Activated gamma-delta T cell treated with Interleukin-2 at 50 U/mL for 16 hours (primary cell): ENCODE results near the gene STX8.

Source experiments
- DNase-seq: peaks from one replicate; pipeline ENCODE4 v3.0.0-alpha.2; 2020

The STX8 gene

DNA sequence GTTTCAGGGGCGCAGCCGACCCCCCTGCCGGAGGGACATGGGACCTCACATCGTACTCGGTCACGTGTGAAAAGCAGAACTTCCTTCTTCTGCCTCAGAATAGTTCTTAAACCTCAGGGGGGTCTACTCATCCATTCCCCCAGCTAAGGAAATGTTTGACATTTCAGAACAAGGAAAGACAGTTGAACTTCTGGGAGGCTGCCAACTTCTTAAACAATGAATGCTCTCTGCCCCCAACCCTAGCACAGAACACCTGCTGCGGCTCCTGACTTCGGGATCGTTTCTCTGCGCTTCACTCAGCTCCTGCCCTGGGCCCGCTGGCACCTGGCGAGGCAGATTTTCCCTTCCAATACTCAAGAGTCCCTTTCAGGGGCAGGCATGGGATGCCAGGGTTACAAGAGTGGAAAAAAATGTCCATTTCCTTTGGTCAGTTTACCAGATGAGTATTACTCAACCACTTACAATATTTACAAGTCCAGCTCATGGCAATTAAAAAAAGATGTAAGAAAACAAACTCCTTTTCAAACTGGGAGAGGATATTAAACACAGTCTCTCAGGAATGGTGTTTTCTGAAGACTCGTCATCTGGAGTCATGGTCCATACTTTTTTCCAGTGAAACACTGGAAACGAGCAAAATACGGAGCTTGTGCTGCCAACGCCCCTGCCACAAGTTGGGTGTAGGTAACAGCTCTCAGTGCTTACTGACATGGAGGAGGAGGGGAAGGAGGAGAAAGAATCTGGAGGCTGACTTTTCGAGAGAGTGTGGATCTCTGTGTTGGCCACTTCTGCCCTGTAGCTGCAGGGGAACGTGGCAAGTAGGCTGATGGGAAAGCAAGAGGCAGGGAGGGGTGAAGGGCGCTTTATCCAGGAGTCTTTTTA lies 318.6 kb downstream of the STX8 start:
- DNase-seq, result no peak

DNA sequence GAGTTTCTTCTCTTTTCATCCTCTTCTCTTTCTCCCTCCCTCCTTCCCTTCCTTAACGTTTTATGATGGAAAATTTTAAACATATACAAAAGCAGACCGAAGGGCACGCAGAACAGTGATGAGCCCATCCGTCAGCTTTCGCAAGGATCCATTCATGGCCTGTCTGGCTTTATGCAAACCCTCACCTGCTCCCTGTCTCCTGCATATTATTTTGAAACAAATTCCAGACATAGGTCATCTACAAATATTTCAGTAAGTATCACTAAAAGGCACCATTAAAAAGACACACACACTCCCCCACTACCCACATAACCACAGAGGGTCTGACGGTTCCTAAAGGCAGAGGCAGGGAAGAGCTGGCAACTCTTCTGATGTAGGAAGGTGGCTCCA lies 319.3 kb downstream of the STX8 start:
- DNase-seq, result no peak

DNA sequence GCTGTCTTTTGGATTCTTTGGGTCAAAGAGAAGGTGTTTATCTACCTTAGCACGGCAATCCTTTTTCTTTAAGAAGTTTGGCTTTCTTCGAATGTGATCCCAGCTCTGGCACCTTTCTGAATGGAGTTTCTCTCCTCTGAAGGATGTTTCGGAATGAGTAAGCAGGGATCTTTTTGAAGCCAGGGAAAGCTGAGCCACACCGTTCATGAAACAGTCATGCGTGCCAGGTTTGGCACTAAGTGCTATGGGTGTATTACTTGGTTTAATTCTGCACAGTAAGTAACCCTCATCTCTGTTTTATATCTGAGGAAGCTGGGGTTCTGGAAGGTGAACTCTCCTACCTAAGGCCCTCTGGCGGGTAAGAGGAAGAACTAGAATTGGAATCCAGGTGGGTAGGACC lies 319.8 kb downstream of the STX8 start:
- no peak for DNase-seq

DNA sequence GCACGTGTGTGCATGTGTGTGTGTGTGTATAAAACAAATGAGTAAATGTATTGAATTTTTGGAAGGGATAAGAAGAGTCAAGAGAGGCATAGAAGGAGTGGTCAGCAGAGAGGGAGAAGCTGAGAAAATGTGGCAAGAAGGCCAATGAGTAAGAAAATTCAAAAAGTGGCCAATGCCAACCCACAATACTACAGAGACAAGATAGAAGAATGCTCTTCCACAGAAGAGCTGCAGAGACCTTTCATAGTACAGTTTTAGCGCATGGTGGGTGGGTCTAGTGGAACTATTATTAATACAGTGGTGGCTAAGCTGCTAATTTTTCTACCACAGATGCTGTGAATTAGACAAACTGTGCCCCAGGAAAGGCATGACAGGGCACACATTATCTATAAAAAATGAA lies 320.8 kb downstream of the STX8 start:
- no peak for DNase-seq

DNA sequence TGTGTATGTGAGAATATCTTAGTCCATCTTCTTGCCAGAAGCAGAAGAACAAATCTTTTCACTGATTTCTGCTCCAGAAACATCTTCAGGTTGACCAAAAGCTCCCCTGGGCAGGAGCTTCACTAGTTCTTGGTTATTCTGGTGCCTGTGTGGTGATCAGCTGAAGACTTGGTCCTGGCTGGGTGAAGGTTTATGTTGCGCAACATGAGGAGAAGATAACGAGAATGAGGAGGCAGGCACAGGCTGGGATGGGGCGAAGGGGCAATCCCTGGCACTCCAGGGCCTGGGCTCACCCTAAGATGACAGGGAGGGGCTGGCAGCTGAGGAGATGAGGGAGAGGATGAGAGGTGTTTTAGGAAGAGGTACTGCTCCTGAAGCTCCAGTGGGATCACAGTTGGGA lies 322.3 kb downstream of the STX8 start:
- DNase-seq, result no peak

DNA sequence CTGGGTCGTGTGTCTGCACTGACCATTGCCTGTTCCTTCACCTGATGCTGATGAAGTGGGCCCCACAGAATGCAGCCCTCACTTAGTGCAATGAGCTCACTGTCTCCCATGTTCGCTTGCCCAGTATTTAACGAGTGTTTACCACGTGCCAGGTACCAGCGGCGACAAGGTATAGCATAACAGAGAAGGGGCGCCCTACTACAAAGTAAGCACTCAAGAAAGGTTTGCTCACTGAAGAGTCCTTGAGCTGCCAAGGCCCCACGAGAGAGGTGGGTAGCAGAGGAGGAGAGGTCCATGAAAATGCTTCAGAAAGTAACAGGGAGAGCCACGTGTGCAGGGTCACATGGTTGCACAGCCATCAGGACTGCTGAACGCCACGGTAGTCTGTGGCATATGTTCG lies 324.3 kb downstream of the STX8 start:
- DNase-seq, result no peak

DNA sequence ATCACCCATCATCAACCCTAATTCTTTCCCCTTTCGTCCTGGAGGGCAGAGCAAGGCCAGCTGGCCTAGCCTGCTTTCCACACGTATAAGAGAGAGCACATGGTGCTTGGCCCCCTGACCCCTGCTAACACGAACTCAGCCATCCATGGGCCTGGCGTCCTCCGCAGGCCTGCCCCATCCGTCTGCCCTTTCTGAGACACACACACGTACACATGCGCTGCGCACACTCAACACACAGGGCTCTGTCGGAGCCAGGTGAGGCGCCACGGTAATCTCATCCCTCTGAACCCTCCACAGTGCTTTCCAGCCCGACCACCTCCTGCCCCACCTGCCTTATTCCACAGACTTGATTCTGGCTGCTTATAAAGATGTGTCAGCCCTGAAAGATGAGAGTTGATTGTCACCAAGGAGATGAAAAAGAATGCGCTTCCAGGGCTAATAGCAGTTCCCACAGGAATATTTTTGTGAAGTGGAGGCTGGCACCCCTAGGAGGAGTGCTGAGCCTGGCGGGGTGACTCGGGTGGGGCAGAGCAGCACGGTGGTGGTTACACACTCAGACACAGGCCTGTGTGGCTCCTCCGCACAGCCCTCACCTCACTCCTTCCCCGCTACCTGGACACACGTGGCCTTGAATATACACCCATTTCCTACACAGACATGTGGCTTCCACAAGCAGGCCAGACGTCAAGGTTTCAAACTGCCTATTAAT lies 326.2 kb downstream of the STX8 start:
- no peak for DNase-seq

DNA sequence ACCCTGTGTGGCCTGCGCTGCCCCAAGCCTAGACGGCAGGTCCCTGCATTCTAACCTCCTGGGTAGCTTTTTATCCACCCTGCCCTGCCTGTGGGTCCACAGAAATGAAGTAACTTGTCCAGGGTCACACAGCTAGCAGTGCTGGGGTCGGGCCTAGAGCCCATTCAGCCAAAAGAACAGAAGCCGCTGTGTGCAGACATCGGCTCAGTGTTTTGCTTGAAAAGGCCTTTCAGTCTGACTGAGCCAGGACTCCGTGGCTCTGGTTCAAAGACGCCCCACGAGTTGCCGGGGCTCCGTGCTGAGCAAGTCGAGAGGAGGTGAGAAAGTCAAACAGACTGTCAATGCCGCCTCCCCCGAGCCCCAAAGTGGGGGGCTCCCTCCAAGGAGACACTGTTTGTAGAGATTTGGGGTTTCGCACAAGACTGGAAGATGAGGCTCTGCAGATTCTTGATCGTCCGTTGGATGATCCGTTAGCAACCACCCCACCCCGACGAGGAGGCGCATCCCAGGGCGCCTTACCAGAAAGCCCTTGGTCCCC lies 328.1 kb downstream of the STX8 start:
- no peak for DNase-seq

DNA sequence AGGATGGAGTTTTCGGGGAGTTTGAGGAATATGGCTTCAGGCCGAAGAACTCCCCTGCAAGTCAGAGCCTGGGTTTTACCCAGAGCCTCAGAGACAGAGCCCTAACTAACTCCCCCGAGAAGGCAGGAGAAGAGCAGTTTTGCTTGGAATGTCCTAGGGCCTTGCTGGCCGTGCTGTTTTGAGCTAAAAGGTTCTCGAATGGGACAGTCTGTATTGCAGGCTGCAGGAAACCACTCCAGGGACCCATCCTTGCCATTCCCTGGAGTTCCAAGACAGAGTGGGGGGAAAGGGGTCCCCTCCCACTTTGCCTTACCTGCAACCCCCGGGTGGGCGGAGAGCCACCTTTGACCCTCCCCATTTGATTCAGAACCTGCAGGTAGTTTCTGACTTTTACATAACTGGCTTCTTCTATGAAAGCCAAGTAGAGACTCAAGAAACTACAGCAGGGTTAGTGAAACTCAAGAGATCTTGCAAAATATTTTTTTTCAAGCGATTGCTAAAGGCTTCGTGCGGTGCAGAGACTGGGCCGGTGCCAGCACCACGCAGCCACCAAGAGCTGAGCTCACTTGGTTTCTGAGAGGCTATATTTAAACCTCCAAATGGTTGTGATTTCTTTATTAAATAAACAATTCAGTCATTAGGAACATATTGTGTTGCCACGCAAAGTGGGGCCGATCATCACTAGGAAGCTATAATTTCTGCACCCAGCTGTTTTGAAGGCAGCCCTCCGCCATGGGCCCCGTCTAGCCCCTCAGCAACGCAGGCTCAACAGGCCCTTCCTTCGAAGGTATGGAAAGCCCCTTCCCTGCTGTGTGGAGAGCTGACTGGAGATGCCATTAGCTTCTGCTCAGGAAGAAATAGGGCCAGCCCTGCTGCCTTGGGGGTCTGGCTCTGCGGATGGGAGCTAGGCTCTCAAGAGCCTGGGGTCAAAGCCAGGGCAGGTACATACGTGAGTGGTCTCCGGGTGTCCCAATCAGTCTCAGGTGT lies 331.3 kb downstream of the STX8 start:
- DNase-seq, result no peak

DNA sequence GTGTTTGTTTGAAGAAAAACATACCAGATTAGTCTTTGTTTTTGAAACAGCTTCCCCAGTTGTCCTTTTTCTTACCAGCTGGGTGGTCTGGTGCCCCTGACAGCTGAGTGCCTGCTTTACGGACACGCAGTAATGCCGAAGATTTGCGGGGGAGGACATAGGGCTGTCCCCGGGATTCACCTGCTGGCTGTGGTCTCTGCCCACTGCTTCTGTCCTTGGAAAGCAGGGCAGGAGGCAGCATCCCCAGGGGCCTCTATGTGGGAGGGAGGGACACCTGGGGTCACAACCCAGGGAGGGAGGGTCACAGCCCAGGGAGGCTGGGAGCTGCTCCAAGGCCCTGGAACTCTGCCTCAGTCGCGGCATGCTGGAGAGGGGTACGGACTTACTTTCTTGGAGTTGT lies 332.6 kb downstream of the STX8 start:
- no peak for DNase-seq

DNA sequence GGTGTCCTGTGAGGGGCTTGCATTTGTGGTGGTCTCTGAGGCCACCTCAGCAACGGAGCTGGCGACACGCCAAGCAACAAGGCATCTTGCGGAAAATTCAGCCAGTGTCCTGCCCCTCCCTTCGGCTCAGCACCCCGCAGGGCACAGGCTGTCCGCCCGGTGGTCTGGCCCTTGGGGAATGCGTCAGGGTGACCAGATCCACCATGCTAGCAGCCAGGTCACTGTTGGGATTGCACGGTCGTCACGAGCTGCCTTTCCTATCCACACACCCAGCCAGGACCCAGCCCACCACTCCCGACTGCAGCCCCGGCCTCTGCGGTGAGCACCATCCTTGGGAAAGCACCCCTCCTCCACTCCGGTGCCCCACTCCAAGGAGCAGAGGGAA lies 333.1 kb downstream of the STX8 start:
- no peak for DNase-seq

DNA sequence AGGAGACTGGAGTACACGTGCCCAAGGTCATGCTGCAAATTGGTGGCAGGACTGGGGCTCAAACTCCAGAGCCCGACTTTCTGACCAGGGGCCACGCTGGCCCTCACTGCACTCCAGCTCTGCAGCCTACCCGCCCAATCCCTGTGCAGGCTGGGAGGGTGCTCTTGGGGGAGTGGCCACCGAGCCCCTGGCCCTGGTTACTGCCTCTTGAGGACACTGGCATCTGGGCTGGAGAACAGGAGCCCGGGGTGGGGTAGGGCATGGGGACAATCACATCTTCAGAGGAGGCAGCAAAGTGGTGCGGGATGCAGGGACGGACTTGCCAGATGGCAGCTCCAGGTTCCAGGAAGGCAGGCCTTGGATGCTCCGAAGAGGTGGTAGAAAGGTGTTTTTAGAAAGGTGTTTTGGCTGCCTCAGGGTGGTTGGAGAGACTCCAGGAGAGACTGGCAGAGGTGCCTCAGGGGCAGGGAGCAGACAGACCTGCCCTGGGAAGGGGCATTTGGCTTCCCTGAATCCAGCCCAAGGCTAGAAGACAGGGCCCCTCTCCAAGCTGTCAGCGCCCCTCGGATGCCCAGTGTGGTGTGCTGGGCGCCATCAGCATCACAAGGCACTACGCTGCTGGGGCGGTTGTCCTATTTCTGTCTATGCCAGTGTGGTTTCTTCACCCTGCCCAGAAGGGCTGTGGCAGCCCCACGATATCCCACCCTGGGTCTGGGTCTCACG lies 333.7 kb downstream of the STX8 start:
- no peak for DNase-seq

DNA sequence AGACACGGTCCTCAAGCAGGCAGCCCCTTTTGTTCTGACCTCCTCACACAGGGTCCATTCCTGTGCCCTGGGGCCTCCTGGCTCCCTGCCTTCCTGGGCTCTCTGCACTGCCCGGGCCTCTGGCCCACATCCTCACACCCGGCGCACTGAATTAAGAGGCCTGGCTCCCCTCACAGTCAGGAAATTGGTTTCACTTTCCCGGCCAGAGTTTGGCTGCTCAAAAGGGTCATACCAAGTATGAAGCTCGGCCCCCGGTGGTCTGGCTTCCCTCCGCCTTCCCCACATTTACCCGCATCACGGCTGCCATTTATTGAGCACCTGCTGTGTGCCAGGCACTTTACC lies 334.3 kb downstream of the STX8 start:
- no peak for DNase-seq

DNA sequence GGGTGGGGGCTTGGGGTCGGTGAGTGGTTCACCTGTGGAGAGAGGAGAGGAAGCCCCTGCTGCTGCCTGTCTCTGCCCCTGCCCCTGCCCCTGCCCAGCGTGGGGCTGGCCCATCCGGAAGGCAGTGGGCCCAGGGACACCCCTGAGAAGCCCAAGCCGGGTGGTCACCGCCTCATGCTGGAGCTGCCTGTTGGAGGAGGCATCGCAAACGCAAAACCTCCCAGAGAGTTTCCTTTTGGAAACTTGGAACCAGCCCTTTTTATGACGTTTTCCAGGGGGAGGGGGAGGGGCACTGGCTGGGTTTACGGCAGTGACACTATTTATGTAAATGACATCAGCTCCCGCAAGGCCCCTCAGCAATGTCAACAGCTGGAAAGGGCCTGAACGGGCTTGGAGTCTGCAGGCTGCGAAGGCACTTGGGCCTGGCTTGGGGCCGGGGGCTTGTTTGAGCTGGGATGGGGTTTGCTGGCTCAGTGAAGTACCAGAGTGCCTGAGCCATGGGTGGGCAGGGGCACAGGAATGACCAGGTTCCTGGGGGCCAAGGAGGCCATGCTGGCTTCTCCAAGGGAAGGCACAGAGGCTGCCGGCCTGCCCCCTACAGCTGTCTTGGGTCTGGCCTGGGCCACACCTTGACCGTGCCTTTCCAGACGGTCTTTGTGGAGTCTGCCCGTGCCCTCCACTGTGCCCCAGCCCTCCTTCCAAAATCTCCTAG lies 334.8 kb downstream of the STX8 start:
- DNase-seq, result no peak

DNA sequence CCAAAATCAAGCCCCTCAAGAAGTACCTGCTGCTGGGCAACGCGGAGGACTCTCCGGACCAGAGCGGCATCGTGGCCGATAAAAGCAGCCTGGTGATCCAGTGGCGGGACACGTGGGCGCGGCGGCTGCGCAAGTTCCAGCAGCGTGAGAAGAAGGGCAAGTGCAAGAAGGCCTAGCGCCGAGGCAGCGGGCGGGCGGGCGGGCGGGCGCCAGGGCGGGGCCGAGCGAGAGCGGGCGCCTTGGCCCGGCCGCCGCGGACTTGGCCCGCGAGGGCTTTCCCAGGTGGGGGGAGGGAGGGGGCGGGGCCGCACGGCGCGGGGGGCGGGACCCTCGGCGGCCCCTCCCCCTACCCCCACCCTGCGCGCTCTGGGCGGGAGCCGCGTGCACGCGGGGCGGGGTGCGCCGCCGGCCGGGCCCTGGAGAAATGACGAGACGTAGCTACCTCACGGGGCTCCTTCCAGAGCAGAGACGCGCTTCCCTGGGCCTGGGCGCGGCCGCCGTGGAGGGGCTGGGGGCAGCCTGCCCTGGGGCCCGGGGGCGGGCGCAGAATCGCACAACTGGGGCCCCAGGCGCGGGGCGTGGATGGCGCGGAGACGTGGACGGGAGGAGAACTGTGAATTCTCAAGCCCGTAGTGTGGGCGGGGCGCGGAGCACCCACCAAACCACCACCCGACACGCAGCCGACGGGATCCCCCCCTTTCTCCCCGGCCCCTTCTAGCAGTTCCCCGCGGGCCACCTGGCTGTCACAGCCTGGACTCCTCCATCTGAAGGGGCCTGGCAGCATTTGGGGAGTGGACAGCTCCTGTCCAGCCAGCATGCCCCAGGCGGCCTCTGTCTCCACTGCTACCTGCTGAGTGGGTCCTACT lies 335.6 kb downstream of the STX8 start:
- DNase-seq, result peak; percentile 57

DNA sequence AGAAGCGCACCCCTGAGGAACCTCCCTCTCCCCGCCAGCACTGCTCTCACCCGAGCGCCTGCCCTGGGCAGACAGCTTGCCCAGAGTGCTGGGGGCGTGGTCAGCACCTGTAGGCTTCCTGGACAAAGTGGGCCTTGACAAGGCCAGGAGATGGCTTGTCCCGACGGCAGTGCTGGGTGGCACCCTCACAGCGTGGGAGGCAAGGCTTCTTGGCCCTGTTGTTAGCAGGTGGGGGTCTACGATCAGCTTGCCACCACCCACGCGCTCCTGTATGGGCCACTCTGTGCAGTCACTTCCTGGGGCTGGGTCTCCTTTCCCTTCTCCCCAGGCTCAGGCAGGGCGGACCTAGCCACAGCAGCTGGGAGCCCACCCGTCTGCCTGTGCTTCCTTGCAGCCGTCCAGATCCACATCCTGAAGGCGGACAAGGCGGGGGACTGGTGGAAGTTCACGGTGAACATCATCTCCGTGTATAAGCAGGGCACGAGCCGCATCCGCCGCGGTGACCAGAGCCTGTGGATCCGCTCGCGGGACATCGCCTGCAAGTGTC lies 336.3 kb downstream of the STX8 start:
- DNase-seq, result no peak

DNA sequence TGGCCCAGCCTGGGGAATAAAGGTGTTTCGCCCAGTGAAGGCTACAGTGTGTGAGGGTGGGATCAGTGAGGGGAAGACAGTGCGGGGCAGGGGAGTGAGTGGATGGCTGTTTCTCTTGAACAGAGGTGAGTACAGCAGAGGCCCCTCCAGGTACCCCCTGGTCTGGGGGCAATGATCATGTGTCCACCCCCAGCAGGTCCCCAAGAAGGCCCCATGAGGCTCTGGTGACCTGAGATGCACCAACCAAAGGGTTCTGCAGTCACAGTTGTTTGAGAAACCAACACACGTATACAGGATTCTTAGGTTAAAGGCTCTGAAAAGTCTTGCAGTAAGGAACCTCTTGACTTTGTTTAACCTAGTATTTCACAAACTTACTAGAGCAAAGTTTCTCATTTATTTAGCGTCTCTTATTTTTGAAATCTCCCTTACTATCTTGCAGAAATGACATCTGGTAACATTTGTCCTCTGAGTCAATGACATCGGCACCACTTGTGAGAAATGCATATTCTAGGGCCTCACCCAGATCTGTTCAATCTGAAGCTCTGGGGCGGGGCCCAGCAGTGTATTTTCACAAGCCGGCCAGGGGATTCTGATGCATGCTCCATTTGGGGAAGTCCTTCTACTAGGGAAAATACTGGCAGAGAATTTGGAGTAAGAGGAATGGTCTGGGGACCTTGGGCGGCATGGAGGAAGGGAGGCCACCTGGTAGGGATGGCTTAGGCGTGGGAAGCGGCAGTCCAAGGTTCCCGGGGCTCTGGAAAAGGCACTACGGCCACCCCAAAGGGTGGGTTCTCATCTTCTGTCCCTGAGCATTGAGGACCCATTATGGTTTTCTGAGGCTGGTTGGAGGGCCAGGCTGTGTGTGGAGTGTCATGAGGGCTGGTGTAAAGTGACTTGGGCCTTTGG lies 337.0 kb downstream of the STX8 start:
- DNase-seq, result no peak

DNA sequence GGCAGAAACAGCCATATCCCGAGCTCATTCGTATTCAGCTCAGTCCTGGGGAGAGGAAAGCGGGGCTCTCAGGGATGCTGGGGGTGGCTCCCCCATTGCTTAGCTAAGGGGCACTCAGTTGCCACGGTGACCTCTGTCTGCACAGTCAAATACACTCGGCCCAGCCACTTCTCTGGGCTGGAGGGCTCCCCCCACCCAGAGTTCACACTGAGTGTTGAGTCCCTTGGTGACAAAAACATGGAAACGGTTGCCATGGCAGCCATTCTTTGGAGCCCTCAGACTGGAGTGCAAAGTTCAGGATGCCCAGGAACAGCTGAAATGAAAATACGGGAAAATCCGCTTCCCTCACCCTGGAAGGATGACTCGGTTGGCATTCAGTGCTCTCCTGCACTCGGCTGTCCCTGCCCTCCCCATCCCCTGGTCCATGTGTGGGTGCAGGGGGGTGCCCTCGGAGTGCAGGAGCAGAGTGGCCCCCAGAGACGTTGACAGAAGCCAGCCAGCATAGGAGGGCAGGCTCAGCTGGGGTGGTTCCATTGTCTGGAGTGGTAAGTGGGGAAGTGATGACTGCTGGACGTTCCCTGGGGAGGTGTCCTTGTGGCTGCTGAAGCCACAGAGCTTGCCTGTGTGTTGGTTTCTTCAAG lies 337.8 kb downstream of the STX8 start:
- no peak for DNase-seq

DNA sequence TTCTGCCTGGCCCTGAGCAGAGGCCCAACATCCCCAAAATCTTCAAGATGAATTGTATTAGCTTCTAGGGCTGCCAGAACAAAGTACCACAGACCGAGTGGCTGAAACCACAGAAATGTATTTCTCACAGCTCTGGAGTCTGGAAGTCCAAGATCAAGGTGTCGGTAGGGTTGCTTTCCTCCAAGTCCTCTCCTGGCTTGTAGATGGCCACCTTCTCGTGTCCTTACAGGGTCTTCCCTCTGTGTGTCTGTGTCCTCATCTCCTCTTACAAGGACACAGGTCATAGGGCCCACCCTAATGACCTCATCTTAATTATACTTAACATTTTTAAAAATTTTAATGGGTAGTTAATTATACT lies 338.6 kb downstream of the STX8 start:
- DNase-seq, result no peak
